K562 (cell line): ENCODE data around the gene DAG1. TPM values are rescaled to one million over a fixed set of nuclear protein-coding genes. Genes with fewer than 3 reads are reported as not detected.
"Not testable (repeated sequence)": the region's sequence is repeated elsewhere in the genome, so short reads cannot be mapped to it uniquely, and the experiment has no call there.

ENCODE experiments used
- ATAC-seq: fragments of 200-7000 bp; cut with Tn5 transposase; 3 replicates; pipeline ENCODE4 v1.9.1; 2020; ENCODE audit warnings: moderate library complexity
- BruUV-seq: library from RNA; stranded (reverse); fragments of 400-500 nt; replicated peaks from 2 replicates; lab custom pipeline; 2021; lab: Mats Ljungman, UMichigan
- CTCF ChIA-PET: fragments of 300-600 bp; formaldehyde crosslinking; extraction: SDS; loops from one replicate; lab custom pipeline; 2021; ENCODE audit warnings: low intra/inter-chr PET ratio; lab: Yijun Ruan, JAX
- POLR2A ChIA-PET: fragments of 300-600, 350-650 bp; sonication (Branson Sonifier 250); formaldehyde crosslinking; extraction: SDS; loops from one replicate; lab custom pipeline; 2021; ENCODE audit warnings: antibody characterized with exemption, inconsistent platforms; lab: Yijun Ruan, JAX
- DNase-seq, 4 experiments: peaks; one replicate each; pipeline versions ENCODE4 v3.0.0 to v3.0.0-alpha.2; 2011 to 2018; ENCODE audit warnings: low spot score in 3 of 4, mixed read lengths in 3 of 4; ENCODE audit errors: extremely low read depth in 1 of 4
- FAIRE-seq: peaks from 2 replicates; lab custom pipeline; 2011; peaks lifted over from hg19 to GRCh38; lab: Jason Lieb, UNC
- H2AFZ ChIP-seq: 2 replicates; pipeline ENCODE4 v1.6.0; 2011; ENCODE audit warnings: low read depth, low read length, control low read depth, inconsistent platforms
- H3K27ac ChIP-seq: fragments of 200-600 bp; 3 replicates; pipeline ENCODE4 v1.8.0; 2011; ENCODE audit warnings: low read depth, mild to moderate bottlenecking, control low read depth, inconsistent platforms, low read length, moderate library complexity, mixed read lengths; ENCODE audit errors: extremely low read depth
- H3K27me3 ChIP-seq, 2 experiments: fragments of 300-600 bp in 1 of 2; 2 replicates in 1 of 2; 3 replicates in 1 of 2; pipeline versions ENCODE4 v1.6.0 to v1.8.0; 2011; ENCODE audit warnings: inconsistent platforms in 2 of 2, low read length in 2 of 2, mild to moderate bottlenecking in 1 of 2, mixed read lengths in 1 of 2, moderate library complexity in 1 of 2; ENCODE audit not compliant: control insufficient read depth in 2 of 2, insufficient read depth in 2 of 2
- H3K36me3 ChIP-seq: fragments of 300-600 bp; 3 replicates; pipeline ENCODE4 v1.8.0; 2011; ENCODE audit warnings: mild to moderate bottlenecking, low read length, inconsistent platforms; ENCODE audit not compliant: control insufficient read depth, insufficient read depth
- H3K4me1 ChIP-seq, 2 experiments: fragments of 200-600 bp in 1 of 2; replicated peaks in 1 of 2; 2 replicates in 1 of 2; 3 replicates in 1 of 2; pipeline versions ENCODE4 v1.5.1 to v1.8.0; 2011; ENCODE audit warnings: inconsistent platforms in 2 of 2, low read length in 2 of 2, mild to moderate bottlenecking in 1 of 2, mixed read lengths in 1 of 2, moderate library complexity in 1 of 2; ENCODE audit not compliant: control insufficient read depth in 2 of 2, insufficient read depth in 2 of 2
- H3K4me2 ChIP-seq: 2 replicates; pipeline ENCODE4 v1.6.1; 2011; ENCODE audit warnings: low read length, control low read depth, inconsistent platforms, mixed read lengths; ENCODE audit not compliant: insufficient read depth
- H3K4me3 ChIP-seq: fragments of 200-600 bp; sonication (generic), shearing (Covaris generic); 2 replicates; pipeline ENCODE4 v1.5.1; 2016; ENCODE audit warnings: control low read depth, inconsistent platforms
- H3K79me2 ChIP-seq: fragments of 200-600 bp; 3 replicates; pipeline ENCODE4 v1.8.0; 2011; ENCODE audit warnings: low read length, inconsistent platforms; ENCODE audit not compliant: control insufficient read depth, insufficient read depth
- H3K9ac ChIP-seq, 2 experiments: 2 replicates each; pipeline versions ENCODE4 v1.6.0 to v1.6.1; 2011; ENCODE audit warnings: low read depth in 2 of 2, low read length in 2 of 2, control low read depth in 1 of 2, inconsistent platforms in 1 of 2, mild to moderate bottlenecking in 1 of 2, mixed read lengths in 1 of 2; ENCODE audit not compliant: insufficient read depth in 1 of 2
- H3K9me1 ChIP-seq: one replicate; pipeline ENCODE4 v1.6.0; 2011; ENCODE audit warnings: inconsistent platforms, mild to moderate bottlenecking, low read length, moderate library complexity; ENCODE audit not compliant: control insufficient read depth, insufficient read depth
- H3K9me3 ChIP-seq: replicated peaks from 2 replicates; pipeline ENCODE4 v1.5.1; 2011; ENCODE audit warnings: low read depth, low read length, inconsistent platforms; ENCODE audit not compliant: control insufficient read depth, insufficient read depth
- H4K20me1 ChIP-seq: replicated peaks from 2 replicates; pipeline ENCODE4 v1.6.1; 2011; ENCODE audit warnings: low read length, inconsistent platforms, mixed read lengths; ENCODE audit not compliant: control insufficient read depth, insufficient read depth
- ATF1 ChIP-seq, 2 experiments: fragments of 450-650 bp in 1 of 2; IDR thresholded peaks; 2 replicates each; pipeline ENCODE4 v1.6.1; 2016; ENCODE audit warnings: missing compliant biosample characterization in 1 of 2, missing genetic modification characterization in 1 of 2
- NCOA4 ChIP-seq: fragments of 450-650 bp; IDR thresholded peaks from 2 replicates; pipeline ENCODE4 v1.6.1; 2018; ENCODE audit warnings: mild to moderate bottlenecking; ENCODE audit not compliant: partially characterized antibody
- NFRKB ChIP-seq: fragments of 450-650 bp; IDR thresholded peaks from 2 replicates; pipeline ENCODE4 v1.6.1; 2016; ENCODE audit warnings: low read depth
- POLR2G ChIP-seq: fragments of 200-400 bp; formaldehyde crosslinking; IDR thresholded peaks from 2 replicates; pipeline ENCODE4 v1.6.1; 2017; ENCODE audit warnings: low read depth, mild to moderate bottlenecking, antibody characterized with exemption, low read length, moderate library complexity
- RBM25 ChIP-seq: fragments of 200-400 bp; formaldehyde crosslinking; IDR thresholded peaks from 2 replicates; pipeline ENCODE4 v1.6.1; 2018; ENCODE audit warnings: low read length, low read depth, moderate library complexity; ENCODE audit not compliant: severe bottlenecking
- TSHZ1 ChIP-seq: fragments of 250-450 bp; sonication (Bioruptor Pico); IDR thresholded peaks from 2 replicates; pipeline ENCODE4 v1.4.0; 2020; ENCODE audit warnings: mild to moderate bottlenecking, moderate library complexity
- ZNF121 ChIP-seq: sonication (generic); formaldehyde crosslinking; conservative IDR thresholded peaks from 2 replicates; pipeline ENCODE4 v1.8.0; 2022; ENCODE audit warnings: missing genetic modification reagents
- ZNF398 ChIP-seq: fragments of 250-450 bp; sonication (Bioruptor Pico); IDR thresholded peaks from 2 replicates; pipeline ENCODE4 v1.8.0; 2021; ENCODE audit warnings: moderate library complexity, mild to moderate bottlenecking, inconsistent platforms
- WGBS: fragments of 100-300 bp; shearing (Covaris generic); methylation state at CpG from one replicate; pipeline ENCODE4 v1.1.6; 2016; ENCODE audit warnings: low coverage, mixed read lengths; ENCODE audit not compliant: insufficient coverage; ENCODE audit errors: missing lambda C conversion rate; 5-methylcytosine and 5-hydroxymethylcytosine counted together
- in situ Hi-C: fragments of 300-500 bp; cut with MboI; formaldehyde crosslinking; loops from 4 replicates; pipeline ENCODE4 v1.15.0; 2018; ENCODE audit warnings: inconsistent platforms, mixed read lengths
- intact Hi-C: fragments of 100-400 bp; cut with micrococcal nuclease; formaldehyde crosslinking; loops from 2 replicates; pipeline ENCODE4 v1.14.2; 2022
- polyA plus RNA-seq, 8 experiments: library from polyadenylated mRNA; depleted of rRNA in 4 of 8; stranded (reverse) in 5 of 8; unstranded in 3 of 8; fragments of >200 nt; fragmentation: Nextera tagmentation in 2 of 8; fragmentation: Illumina TruSeq in 1 of 8; extraction: Ambion mirVana in 2 of 8; extraction: Trizol in 1 of 8; gene quantifications; 2 replicates each; pipeline versions ENCODE4 v1.2.1 to v1.2.3, GENCODE V29; 2011 to 2014; ENCODE audit warnings: inconsistent platforms in 1 of 8, missing spikeins in 1 of 8
- total RNA-seq, 7 experiments: library from RNA; depleted of rRNA in 6 of 7; stranded (reverse); fragments of >200 nt in 6 of 7; fragmentation: Illumina TruSeq in 2 of 7; extraction: Trizol in 2 of 7; gene quantifications; 2 replicates each; pipeline versions ENCODE4 v1.2.1 to v1.2.3, GENCODE V29; 2011 to 2021; ENCODE audit warnings: low replicate concordance in 1 of 7
- TF ChIP-seq, protein P1 (sequence below): sonication (generic); formaldehyde crosslinking; IDR thresholded peaks from 2 replicates; pipeline ENCODE4 v1.9.0; 2022; ENCODE audit warnings: mild to moderate bottlenecking, missing genetic modification reagents

Gene DAG1
- total and polyA plus RNA-seq, 9 of the 15 experiments (the other 6 are each of a cell fraction or from before 2014, with no cell fraction given): 0.29 to 19.6 (median 8.2) TPM

- CTCF ChIA-PET, H3K4me3 ChIP-seq, H3K27ac ChIP-seq, intact Hi-C loops, H3K36me3 ChIP-seq, in situ Hi-C loops, POLR2A ChIA-PET, H3K9me3 ChIP-seq, DNase-seq, H4K20me1 ChIP-seq, ATAC-seq, H3K9ac ChIP-seq, FAIRE-seq, BruUV-seq, H3K27me3 ChIP-seq, H2AFZ ChIP-seq, H3K9me1 ChIP-seq, H3K4me2 ChIP-seq: not testable (repeated sequence)
- 93% methylated on average over 2 of the region's 4 CpGs for WGBS
- Histone ChIP-seq H3K4me1 (peaks cover 9 to 19% of the 10 kb centered on the region in 2 experiments), H3K79me2 (peaks cover 35% of the 10 kb centered on the region)
- TF ChIP-seq ZNF121: peak; percentile 84
- TF ChIP-seq RBM25: peak; percentile 23
Observed at GRCh38 chr3:49496845-49497244, 26.8 kb downstream of the DAG1 start.

GRCh38 chr3:49497606-49498005 lies 27.5 kb downstream of the DAG1 start:
- Histone ChIP-seq H3K9me3 (no peaks in the 10 kb centered on the region), H3K9ac (no peak overlapping the region), H3K4me3 (no peak overlapping the region), H4K20me1 (no peaks in the 10 kb centered on the region), H3K36me3 (0 out of 3 replicates have a peak, but pooled peaks cover 4% of the 10 kb centered on the region), H3K9me1 (peaks cover 4% of the 10 kb centered on the region), H3K79me2 (peaks cover 40% of the 10 kb centered on the region), H3K27ac (peak overlapping the region; percentile 57; the same call in 1 of the 3 replicates), H3K27me3 (no peaks in the 10 kb centered on the region), H3K4me1 (peaks cover 9 to 19% of the 10 kb centered on the region in 2 experiments), H3K4me2 (no peak overlapping the region), H2AFZ (no peak overlapping the region)
- in situ Hi-C loops: no loop called here
- no TSS peak for BruUV-seq
- POLR2A ChIA-PET: interaction anchor here (1.2 to 1.8 kb wide), 2 partner anchors 16 to 40 kb away, joined by 3 to 4 read pairs; no protein-coding TSS in a partner anchor
- 73% methylated on average over 4 of the region's 4 CpGs for WGBS
- ATAC-seq (no peak), FAIRE-seq (no peak), DNase-seq (no peak)
- intact Hi-C loops: no loop called here
- CTCF ChIA-PET: no interaction called here
- TF ChIP-seq, protein P1, sequence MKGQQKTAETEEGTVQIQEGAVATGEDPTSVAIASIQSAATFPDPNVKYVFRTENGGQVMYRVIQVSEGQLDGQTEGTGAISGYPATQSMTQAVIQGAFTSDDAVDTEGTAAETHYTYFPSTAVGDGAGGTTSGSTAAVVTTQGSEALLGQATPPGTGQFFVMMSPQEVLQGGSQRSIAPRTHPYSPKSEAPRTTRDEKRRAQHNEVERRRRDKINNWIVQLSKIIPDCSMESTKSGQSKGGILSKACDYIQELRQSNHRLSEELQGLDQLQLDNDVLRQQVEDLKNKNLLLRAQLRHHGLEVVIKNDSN: no peak
- TF ChIP-seq NFRKB (no peak), ZNF398 (CRISPR knock-in tag) (no peak), NCOA4 (no peak), ATF1 (CRISPR knock-in tag; IDR thresholded peaks at IDR 0.05) (no peak), ATF1 (tag; IDR thresholded peaks at IDR 0.05) (no peak), POLR2G (no peak), TSHZ1 (no peak)
